Measurements from ENCODE around the gene HSPH1.

- TF ChIP-seq CTCF (IDR thresholded peaks at IDR 0.05) (no peak), POLR2A (IDR thresholded peaks at IDR 0.05) (no peak), POLR2AphosphoS5 (IDR thresholded peaks at IDR 0.05) (no peak), EP300 (IDR thresholded peaks at IDR 0.05) (no peak)
Observed at GRCh38 chr13:31201341-31202031, 39.8 kb upstream of the HSPH1 start.
